Mononuclear cell (primary cell): Measurements from ENCODE around the gene LRMDA. TPM values are rescaled to one million over a fixed set of nuclear protein-coding genes. Genes with fewer than 3 reads are reported as not detected.
"Not testable (repeated sequence)": the region's sequence is repeated elsewhere in the genome, so short reads cannot be mapped to it uniquely, and the experiment has no call there.

Experiments
- H3K27me3 ChIP-seq: 2 replicates; pipeline ENCODE4 v1.6.0; 2011; ENCODE audit warnings: low read length, control low read depth; ENCODE audit not compliant: insufficient read depth
- H3K4me1 ChIP-seq: 2 replicates; pipeline ENCODE4 v1.5.1; 2011; ENCODE audit warnings: mild to moderate bottlenecking, low read length, control low read depth; ENCODE audit not compliant: insufficient read depth
- H3K4me3 ChIP-seq: 2 replicates; pipeline ENCODE4 v1.5.1; 2011; ENCODE audit warnings: mild to moderate bottlenecking, low read length, moderate library complexity
- H3K9me3 ChIP-seq: 2 replicates; pipeline ENCODE4 v1.5.1; 2011; ENCODE audit warnings: low read depth, mild to moderate bottlenecking, control low read depth, low read length
- total RNA-seq: library from RNA; depleted of rRNA; stranded (reverse); fragments of >200 nt; gene quantifications from one replicate; pipeline ENCODE4 v1.2.3, GENCODE V29; 2012

LRMDA gene
- total RNA-seq, 1 donor: 7.6 TPM

GRCh38 chr10:75505840-75506506 is 74.5 kb downstream of the LRMDA start:
- no peaks in the 10 kb centered on the region for H3K9me3 ChIP-seq
- H3K27me3 ChIP-seq: no peaks in the 10 kb centered on the region
- H3K4me1 ChIP-seq: peaks cover 24% of the 10 kb centered on the region
- no peak overlapping the region for H3K4me3 ChIP-seq

DNA sequence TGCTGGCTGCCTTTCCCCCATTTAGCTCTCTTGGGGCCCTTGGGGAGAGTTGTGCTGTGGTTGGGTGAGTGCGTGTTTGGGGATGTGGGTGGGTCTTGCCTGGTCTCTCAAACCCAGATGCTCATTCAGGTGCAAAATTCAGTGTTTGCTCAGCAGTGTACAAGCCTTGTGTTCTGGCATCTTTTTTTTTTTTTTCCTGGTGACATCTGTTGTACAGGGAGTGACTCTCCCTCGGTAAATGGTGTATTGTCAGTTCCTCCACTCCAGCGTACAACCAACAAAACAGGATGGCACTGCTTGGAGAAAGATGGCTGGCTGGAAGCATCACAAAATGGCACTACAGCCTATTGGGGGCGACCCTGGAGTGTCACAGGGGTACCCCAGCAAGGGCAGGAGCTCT is 75.5 kb downstream of the LRMDA start:
- H3K4me3 ChIP-seq: no peak overlapping the region
- H3K27me3 ChIP-seq: no peaks in the 10 kb centered on the region
- peaks cover 23% of the 10 kb centered on the region for H3K4me1 ChIP-seq
- H3K9me3 ChIP-seq: no peaks in the 10 kb centered on the region

- no peak overlapping the region for H3K4me3 ChIP-seq
- peaks cover 23% of the 10 kb centered on the region for H3K4me1 ChIP-seq
- no peaks in the 10 kb centered on the region for H3K27me3 ChIP-seq
- H3K9me3 ChIP-seq: no peaks in the 10 kb centered on the region
These were observed 76.0 kb downstream of the LRMDA start for GRCh38 chr10:75507469-75507868.

- Histone ChIP-seq H3K27me3 (no peaks in the 10 kb centered on the region), H3K4me1 (peaks cover 28% of the 10 kb centered on the region), H3K4me3 (no peak overlapping the region), H3K9me3 (no peaks in the 10 kb centered on the region)
These were observed 76.9 kb downstream of the LRMDA start for GRCh38 chr10:75508239-75508813.

DNA sequence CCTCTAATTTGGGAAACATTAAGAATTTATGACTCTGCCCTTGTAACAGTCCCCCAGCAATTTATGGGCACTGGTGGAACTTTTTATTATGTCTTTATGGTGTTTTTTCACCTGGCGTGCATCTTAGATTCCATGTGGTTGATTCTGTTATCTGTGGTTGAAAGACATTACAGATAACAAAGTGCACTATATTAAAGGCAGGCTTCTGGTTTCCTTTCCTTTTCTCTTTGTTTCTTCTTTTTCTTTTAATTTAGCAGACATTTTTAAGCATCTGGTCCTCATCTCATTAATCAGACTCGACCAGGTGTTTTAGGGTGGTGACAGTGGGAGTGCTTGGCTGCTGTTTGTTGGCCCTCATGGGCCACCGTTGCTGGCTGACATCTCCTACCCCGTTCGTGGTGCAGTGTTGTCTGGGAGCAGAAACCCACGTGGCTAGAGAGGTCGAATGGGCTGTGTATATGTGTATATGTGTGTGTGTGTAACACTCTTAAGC is 77.4 kb downstream of the LRMDA start:
- Histone ChIP-seq H3K4me3 (no peak overlapping the region), H3K9me3 (no peaks in the 10 kb centered on the region), H3K27me3 (no peaks in the 10 kb centered on the region), H3K4me1 (peaks cover 34% of the 10 kb centered on the region)

GRCh38 chr10:75509706-75510105 is 78.3 kb downstream of the LRMDA start:
- H3K4me1 ChIP-seq: peaks cover 42% of the 10 kb centered on the region
- no peaks in the 10 kb centered on the region for H3K27me3 ChIP-seq
- H3K4me3 ChIP-seq: no peak overlapping the region
- H3K9me3 ChIP-seq: no peaks in the 10 kb centered on the region

GRCh38 chr10:75511011-75511410 is 79.6 kb downstream of the LRMDA start:
- no peaks in the 10 kb centered on the region for H3K27me3 ChIP-seq
- peaks cover 47% of the 10 kb centered on the region for H3K4me1 ChIP-seq
- H3K9me3 ChIP-seq: no peaks in the 10 kb centered on the region

DNA sequence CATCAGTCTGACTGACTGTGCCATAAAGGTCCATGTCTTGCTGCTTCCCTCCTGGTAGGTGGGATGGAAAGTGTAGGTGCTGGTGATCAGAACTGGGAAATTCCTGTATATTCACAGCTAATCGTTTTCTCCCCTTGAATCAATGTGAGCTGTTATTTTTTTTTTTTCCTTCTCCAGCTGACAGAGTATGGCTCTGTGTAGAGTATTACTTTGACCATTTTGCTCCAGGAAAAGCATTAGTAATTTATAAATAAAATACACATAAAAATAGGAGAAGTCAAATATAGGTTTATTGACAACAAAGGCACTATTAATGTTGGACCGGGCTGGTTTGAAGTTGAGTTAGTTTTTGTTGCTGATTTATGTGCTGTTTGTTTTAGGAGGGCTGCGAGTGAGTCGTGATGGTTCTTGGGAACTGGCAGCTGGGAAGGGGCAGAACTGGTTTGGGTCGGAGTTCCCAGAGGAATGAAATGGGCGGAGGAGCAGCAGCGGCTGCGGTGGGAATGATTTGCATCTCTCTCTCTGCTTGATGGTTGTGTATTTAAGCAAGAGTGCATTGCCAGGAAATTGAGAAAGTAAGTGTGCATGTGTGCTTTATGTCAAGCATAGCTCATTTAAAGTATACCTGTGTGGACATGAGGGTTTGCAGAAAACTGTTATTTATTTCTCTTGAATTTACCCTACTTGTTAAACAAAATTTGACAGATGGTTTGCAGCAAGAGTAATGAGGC is 80.9 kb downstream of the LRMDA start:
- Histone ChIP-seq H3K4me1 (peaks cover 38% of the 10 kb centered on the region), H3K4me3 (no peak overlapping the region), H3K9me3 (no peaks in the 10 kb centered on the region), H3K27me3 (no peaks in the 10 kb centered on the region)

More at GRCh38 chr10:75511011-75511410, 79.6 kb downstream of the LRMDA start:
- no peak overlapping the region for H3K4me3 ChIP-seq

DNA sequence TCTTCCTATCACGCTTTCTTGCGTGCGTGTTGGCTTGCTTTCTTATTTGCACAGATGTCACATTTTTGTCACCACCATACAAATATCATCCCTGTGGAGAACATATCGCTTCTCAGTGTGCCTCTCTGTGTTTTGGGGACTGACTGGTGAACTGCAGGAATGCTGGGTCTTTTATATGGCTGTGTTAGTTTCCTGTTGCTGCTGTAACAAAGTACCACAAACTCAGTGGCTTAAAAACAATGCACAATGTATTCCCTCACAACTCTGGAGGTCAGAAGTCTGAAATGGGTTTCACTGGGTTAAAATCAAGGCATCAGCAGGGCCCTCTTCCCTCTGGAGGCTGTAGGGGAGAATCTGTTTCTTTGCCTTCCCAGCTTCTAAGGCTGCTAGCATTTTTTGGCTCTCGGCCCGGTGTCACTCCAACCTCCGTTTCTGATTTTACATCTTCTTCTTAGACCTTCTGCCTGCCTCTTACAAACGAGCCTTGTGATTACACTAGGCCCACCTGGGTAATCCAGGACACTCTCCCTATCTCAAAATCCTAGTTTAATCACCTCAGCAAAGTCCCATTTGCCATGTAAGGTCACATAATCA is 82.0 kb downstream of the LRMDA start:
- Histone ChIP-seq H3K27me3 (no peaks in the 10 kb centered on the region), H3K9me3 (no peaks in the 10 kb centered on the region), H3K4me1 (peaks cover 35% of the 10 kb centered on the region), H3K4me3 (no peak overlapping the region)

GRCh38 chr10:75514830-75515229 is 83.4 kb downstream of the LRMDA start:
- Histone ChIP-seq H3K9me3 (no peaks in the 10 kb centered on the region), H3K4me1 (peaks cover 35% of the 10 kb centered on the region), H3K4me3 (no peak overlapping the region), H3K27me3 (no peaks in the 10 kb centered on the region)

GRCh38 chr10:75516154-75516553 is 84.7 kb downstream of the LRMDA start:
- not testable (repeated sequence) for H3K27me3 ChIP-seq, H3K4me3 ChIP-seq, H3K9me3 ChIP-seq
- peaks cover 35% of the 10 kb centered on the region for H3K4me1 ChIP-seq

- peaks cover 26% of the 10 kb centered on the region for H3K4me1 ChIP-seq
- H3K4me3 ChIP-seq, H3K9me3 ChIP-seq, H3K27me3 ChIP-seq: not testable (repeated sequence)
These were observed 87.8 kb downstream of the LRMDA start for GRCh38 chr10:75519213-75519612.

GRCh38 chr10:75521194-75521829 is 89.9 kb downstream of the LRMDA start:
- H3K27me3 ChIP-seq, H3K4me3 ChIP-seq, H3K9me3 ChIP-seq: not testable (repeated sequence)
- peaks cover 11% of the 10 kb centered on the region for H3K4me1 ChIP-seq

GRCh38 chr10:75525067-75525466 is 93.6 kb downstream of the LRMDA start:
- Histone ChIP-seq H3K4me3 (no peak overlapping the region), H3K27me3 (no peaks in the 10 kb centered on the region), H3K4me1 (peaks cover 26% of the 10 kb centered on the region), H3K9me3 (no peaks in the 10 kb centered on the region)

- no peaks in the 10 kb centered on the region for H3K27me3 ChIP-seq
- H3K4me3 ChIP-seq: no peak overlapping the region
- peaks cover 31% of the 10 kb centered on the region for H3K4me1 ChIP-seq
- H3K9me3 ChIP-seq: no peaks in the 10 kb centered on the region
These were observed 94.2 kb downstream of the LRMDA start for GRCh38 chr10:75525646-75526045.
